AG09319 (cell line): Measurements from ENCODE around the gene SORCS1.

Experiments used
- DNase-seq: peaks from one replicate; pipeline ENCODE4 v3.0.0-alpha.2; 2010; ENCODE audit warnings: low read depth; ENCODE audit errors: extremely low read depth
- CTCF ChIP-seq: IDR thresholded peaks from 2 replicates; pipeline ENCODE4 v1.5.1; 2011; ENCODE audit warnings: low read depth, mild to moderate bottlenecking, inconsistent platforms, low read length, moderate library complexity

SORCS1 gene

GRCh38 chr10:106913348-106913747 is 251.2 kb downstream of the SORCS1 start:
- no peak for TF ChIP-seq CTCF
- DNase-seq: no peak

GRCh38 chr10:106911096-106911495 is 253.4 kb downstream of the SORCS1 start:
- TF ChIP-seq CTCF: no peak
- DNase-seq: no peak

GRCh38 chr10:106910666-106911065 is 253.8 kb downstream of the SORCS1 start:
- no peak for TF ChIP-seq CTCF

GRCh38 chr10:106908225-106908624 is 256.3 kb downstream of the SORCS1 start:
- no peak for DNase-seq
- no peak for TF ChIP-seq CTCF

More at GRCh38 chr10:106910666-106911065, 253.8 kb downstream of the SORCS1 start:
- no peak for DNase-seq

- DNase-seq: no peak
- no peak for TF ChIP-seq CTCF
These were observed 260.3 kb downstream of the SORCS1 start for GRCh38 chr10:106904209-106904608.

GRCh38 chr10:106903180-106903579 is 261.3 kb downstream of the SORCS1 start:
- no peak for DNase-seq
- TF ChIP-seq CTCF: no peak

- TF ChIP-seq CTCF: no peak
- DNase-seq: no peak
These were observed 264.4 kb downstream of the SORCS1 start for GRCh38 chr10:106900016-106900652.
